Ovary (tissue), 9 donors: Measurements from ENCODE around the gene LRP8. TPM values are rescaled to one million over a fixed set of nuclear protein-coding genes. Genes with fewer than 3 reads are reported as not detected.

Source experiments
- DNase-seq, 5 donors: peaks; one replicate each; pipeline ENCODE4 v3.0.0-alpha.2; 2019 to 2020
- H3K27ac ChIP-seq, 2 donors: fragments of 200-600 bp; one replicate each; pipeline versions ENCODE4 v1.5.1 to v1.8.0; 2019 to 2022
- H3K27me3 ChIP-seq: fragments of 200-600 bp; one replicate; pipeline ENCODE4 v1.8.0; 2022
- H3K36me3 ChIP-seq: fragments of 200-600 bp; sonication (generic); one replicate; pipeline ENCODE4 v1.5.1; 2019
- H3K4me1 ChIP-seq: one replicate; pipeline ENCODE4 v1.8.1; 2013; ENCODE audit warnings: mild to moderate bottlenecking, moderate library complexity; ENCODE audit not compliant: insufficient read depth
- H3K4me3 ChIP-seq: fragments of 200-600 bp; sonication (generic); one replicate; pipeline ENCODE4 v1.5.1; 2017
- H3K9me3 ChIP-seq, 2 donors: fragments of 200-600 bp in 1 of 2; sonication (generic) in 1 of 2; one replicate each; pipeline versions ENCODE4 v1.5.1 to v1.8.1; 2013 to 2019; ENCODE audit warnings: mild to moderate bottlenecking in 1 of 2, moderate library complexity in 1 of 2
- CTCF ChIP-seq, 3 donors: fragments of 450-650 bp in 2 of 3; fragments of 200-600 bp in 1 of 3; IDR thresholded peaks; one replicate each; pipeline versions ENCODE4 v1.5.1 to v1.8.0; 2016 to 2022; ENCODE audit warnings: antibody characterized with exemption in 3 of 3, mild to moderate bottlenecking in 1 of 3
- EP300 ChIP-seq: sonication (generic); formaldehyde crosslinking; IDR thresholded peaks from one replicate; pipeline ENCODE4 v1.6.1; 2017; ENCODE audit warnings: antibody characterized with exemption
- POLR2A ChIP-seq: fragments of 450-650 bp; IDR thresholded peaks from one replicate; pipeline ENCODE4 v1.6.1; 2017; ENCODE audit warnings: antibody characterized with exemption, mild to moderate bottlenecking, moderate library complexity
- WGBS, 3 donors: extraction: QIAGEN DNeasy Blood & Tissue Kit in 1 of 3; methylation state at CpG; one replicate each; pipeline versions ENCODE4 v1.1.5 to v1.1.7; 2013 to 2017; 5-methylcytosine and 5-hydroxymethylcytosine counted together
- intact Hi-C, 4 donors: fragments of 100-400 bp; cut with DNase I; formaldehyde crosslinking; loops; one replicate each; pipeline versions ENCODE4 v1.11.0 to v1.15.1; 2022 to 2023
- polyA plus RNA-seq, 2 donors: library from polyadenylated mRNA; stranded (reverse); fragments of 200-250 nt in 1 of 2; fragments of 350-450 nt in 1 of 2; fragmentation: Illumina TruSeq in 1 of 2; extraction: RNeasy Lipid Tissue Mini Kit (QIAGEN cat#74804) in 1 of 2; gene quantifications; one replicate each; pipeline ENCODE4 v1.2.3, GENCODE V29; 2013 to 2014
- total RNA-seq, 7 donors: library from RNA; depleted of rRNA in 2 of 7; stranded (reverse); fragments of >200 nt in 2 of 7; fragmentation: NEBNext Ultra II Directional in 3 of 7; extraction: Animal tissue kit (Norgen Biotek cat#: 25700) in 3 of 7; gene quantifications; one replicate each; pipeline versions ENCODE4 v1.1.0 to v1.2.4, GENCODE V29; 2016 to 2023
- donor health status: DM: no; HTN: no; CAD: no; lungs with moderate emphysema.
- donor health status: DM: no; HTN: no; CAD: no.
- donor health status: Bipolar disorder and iron deficiency.
- donor health status: DM: yes; HTN: yes; CAD: no.
- donor health status: DM: no; HTN: no; CAD: no.
- donor health status: DM: yes; HTN: yes; CAD: no.

LRP8 gene
- total and polyA plus RNA-seq, 9 donors: 1.2 to 10.6 (median 2.2) TPM

- no peak for TF ChIP-seq CTCF (IDR thresholded peaks at IDR 0.05)
- TF ChIP-seq POLR2A: no peak
- no peak for TF ChIP-seq EP300
- no peak overlapping the region for H3K4me3 ChIP-seq
- H3K4me1 ChIP-seq: no peaks in the 10 kb centered on the region
- no peaks in the 10 kb centered on the region for H3K36me3 ChIP-seq
- no peaks in the 10 kb centered on the region for H3K9me3 ChIP-seq
- 77 to 87% (median 83%) methylated on average over 4 of the region's 4 CpGs for WGBS, 3 donors
- no peaks in the 10 kb centered on the region for H3K27me3 ChIP-seq
- intact Hi-C loops: no loop called here
- H3K27ac ChIP-seq: no peak overlapping the region
- no peak for DNase-seq
These were observed 21.7 kb downstream of the LRP8 start for GRCh38 chr1:53306168-53306567.

- H3K27me3 ChIP-seq: no peaks in the 10 kb centered on the region
- intact Hi-C loops: no loop called here
- no peak for TF ChIP-seq EP300
- no peaks in the 10 kb centered on the region for H3K4me1 ChIP-seq
- WGBS, 3 donors: 60 to 73% (median 64%) methylated on average over 7 of the region's 7 CpGs
- DNase-seq: no peak
- H3K27ac ChIP-seq: no peak overlapping the region
- H3K36me3 ChIP-seq: no peaks in the 10 kb centered on the region
- H3K9me3 ChIP-seq: no peaks in the 10 kb centered on the region
- H3K4me3 ChIP-seq: no peak overlapping the region
These were observed 22.2 kb downstream of the LRP8 start for GRCh38 chr1:53305650-53306049.

- no peak for DNase-seq
- H3K4me3 ChIP-seq: no peak overlapping the region
- no peaks in the 10 kb centered on the region for H3K36me3 ChIP-seq
- no peaks in the 10 kb centered on the region for H3K27me3 ChIP-seq
- no peaks in the 10 kb centered on the region for H3K9me3 ChIP-seq
- no peaks in the 10 kb centered on the region for H3K4me1 ChIP-seq
- TF ChIP-seq EP300: no peak
- TF ChIP-seq CTCF (IDR thresholded peaks at IDR 0.05): no peak
- TF ChIP-seq POLR2A: no peak
- no peak overlapping the region for H3K27ac ChIP-seq
- 88 to 94% (median 94%) methylated on average over 7 of the region's 7 CpGs for WGBS, 3 donors
- intact Hi-C loops: no loop called here
These were observed 23.3 kb downstream of the LRP8 start for GRCh38 chr1:53304527-53304926.

- 73 to 80% (median 74%) methylated on average over 14 of the region's 14 CpGs for WGBS, 3 donors
- no peaks in the 10 kb centered on the region for H3K9me3 ChIP-seq
- no peak overlapping the region for H3K4me3 ChIP-seq
- intact Hi-C loops: no loop called here
- no peak overlapping the region for H3K27ac ChIP-seq
- H3K4me1 ChIP-seq: no peaks in the 10 kb centered on the region
- no peaks in the 10 kb centered on the region for H3K27me3 ChIP-seq
- TF ChIP-seq POLR2A (no peak), CTCF (IDR thresholded peaks at IDR 0.05) (no peak), EP300 (no peak)
- DNase-seq: no peak
- H3K36me3 ChIP-seq: no peaks in the 10 kb centered on the region
These were observed 23.9 kb downstream of the LRP8 start for GRCh38 chr1:53303726-53304515.

GRCh38 chr1:53303243-53303642 is 24.6 kb downstream of the LRP8 start:
- no peak for DNase-seq
- no peak for TF ChIP-seq EP300
- TF ChIP-seq CTCF (IDR thresholded peaks at IDR 0.05): no peak
- no peak for TF ChIP-seq POLR2A
- no peaks in the 10 kb centered on the region for H3K27me3 ChIP-seq
- no peaks in the 10 kb centered on the region for H3K36me3 ChIP-seq
- intact Hi-C loops: no loop called here
- no peak overlapping the region for H3K27ac ChIP-seq
- 90 to 92% (median 91%) methylated on average over 7 of the region's 7 CpGs for WGBS, 3 donors
- no peak overlapping the region for H3K4me3 ChIP-seq
- H3K4me1 ChIP-seq: no peaks in the 10 kb centered on the region
- H3K9me3 ChIP-seq: no peaks in the 10 kb centered on the region
